ENCODE measurements around the gene PRSS56.
"Not testable (repeated sequence)": the region's sequence is repeated elsewhere in the genome, so short reads cannot be mapped to it uniquely, and the experiment has no call there.

The PRSS56 gene

GRCh38 chr2:232526372-232526941 lies 6.3 kb downstream of the PRSS56 start:
- no peak for DNase-seq

GRCh38 chr2:232527905-232528470 lies 7.8 kb downstream of the PRSS56 start:
- no peak for DNase-seq

- DNase-seq = no peak
Measured at GRCh38 chr2:232528746-232529460, 8.7 kb downstream of the PRSS56 start.

- no peak for DNase-seq
Measured at GRCh38 chr2:232529806-232530547, 9.8 kb downstream of the PRSS56 start.

- no peak for DNase-seq
Measured at GRCh38 chr2:232530626-232531260, 10.6 kb downstream of the PRSS56 start.

DNA sequence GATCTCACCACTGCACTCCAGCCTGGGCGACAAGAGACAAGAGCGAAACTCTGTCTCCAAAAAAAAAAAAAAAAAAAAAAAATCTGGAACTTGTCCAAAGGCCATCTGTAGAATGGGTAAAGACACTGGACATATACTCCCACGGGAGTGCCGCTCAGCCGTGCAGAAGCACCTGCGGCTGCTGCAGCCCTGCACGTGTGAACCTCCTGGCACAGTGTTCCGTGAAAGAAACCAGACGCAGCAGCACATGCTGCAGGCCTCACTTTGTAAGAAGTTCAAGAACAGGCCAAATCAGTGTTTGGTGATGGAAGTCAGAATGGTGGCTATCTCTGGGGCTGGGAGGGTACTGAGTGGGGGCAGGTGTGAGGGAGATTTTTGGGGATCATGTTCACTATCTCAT lies 12.2 kb downstream of the PRSS56 start:
- DNase-seq = no peak

- not testable (repeated sequence) for DNase-seq
Measured at GRCh38 chr2:232532821-232533220, 12.6 kb downstream of the PRSS56 start.

GRCh38 chr2:232533944-232534710 lies 13.9 kb downstream of the PRSS56 start:
- no peak for DNase-seq

GRCh38 chr2:232534940-232535651 lies 14.9 kb downstream of the PRSS56 start:
- no peak for DNase-seq

- DNase-seq = no peak
Measured at GRCh38 chr2:232535761-232536530, 15.8 kb downstream of the PRSS56 start.

GRCh38 chr2:232537079-232537478 lies 16.9 kb downstream of the PRSS56 start:
- no peak for DNase-seq

GRCh38 chr2:232537499-232537898 lies 17.3 kb downstream of the PRSS56 start:
- DNase-seq = no peak

- no peak for DNase-seq
Measured at GRCh38 chr2:232538671-232539070, 18.5 kb downstream of the PRSS56 start.

DNA sequence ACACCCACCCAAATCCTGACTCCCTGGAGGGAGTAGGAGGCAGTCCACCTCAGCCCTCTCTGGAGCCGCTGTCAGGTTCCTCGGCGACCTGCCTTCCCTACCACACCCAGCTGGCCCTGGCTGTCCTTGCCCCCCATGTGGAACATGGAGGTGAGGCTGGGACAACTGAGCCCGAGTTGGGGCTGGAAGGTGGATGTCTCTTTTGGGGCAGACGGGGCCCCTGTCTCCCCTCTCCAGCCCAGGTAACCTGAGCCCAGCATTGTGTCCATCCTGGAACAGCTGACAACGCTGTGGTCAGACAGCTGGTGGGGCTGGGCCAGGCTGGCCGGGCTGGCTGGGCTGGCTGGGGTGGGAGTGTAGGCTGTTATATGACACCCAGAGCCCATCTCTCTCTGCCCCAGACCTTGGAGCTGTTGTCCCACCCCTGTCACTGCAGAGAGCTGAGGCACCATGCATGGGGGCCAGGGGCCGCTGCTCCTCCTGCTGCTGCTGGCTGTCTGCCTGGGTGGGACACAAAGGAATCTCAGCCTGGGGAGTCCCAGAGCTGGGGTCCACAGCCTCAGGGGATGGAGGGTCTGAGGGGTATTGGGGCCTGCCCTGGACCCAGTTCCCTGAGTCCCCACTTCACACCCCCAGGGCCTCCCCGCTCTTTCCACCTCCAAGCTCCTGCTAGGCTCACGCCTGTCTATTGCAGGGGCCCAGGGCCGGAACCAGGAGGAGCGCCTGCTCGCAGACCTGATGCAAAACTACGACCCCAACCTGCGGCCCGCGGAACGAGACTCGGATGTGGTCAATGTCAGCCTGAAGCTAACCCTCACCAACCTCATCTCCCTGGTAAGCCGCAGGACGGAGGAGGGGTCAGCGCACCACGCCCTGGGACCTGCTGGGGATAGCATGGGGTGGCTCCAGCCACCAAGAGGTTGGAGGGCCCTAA lies 19.4 kb downstream of the PRSS56 start, which contains the start of gene CHRNG:
Gene CHRNG, plus strand, starts transcription at position 395 of the 934 bp plus-strand sequence. Its CDS starts 56 bp downstream, at position 451.
- no peak for DNase-seq

- DNase-seq = no peak
Measured at GRCh38 chr2:232540441-232541041, 20.4 kb downstream of the PRSS56 start.

- no peak for DNase-seq
Measured at GRCh38 chr2:232541195-232541960, 21.2 kb downstream of the PRSS56 start.

GRCh38 chr2:232541961-232542714 lies 21.9 kb downstream of the PRSS56 start:
- DNase-seq = no peak
